ENCODE results near the gene IGF2BP2. TPM values are rescaled to one million over a fixed set of nuclear protein-coding genes. Genes with fewer than 3 reads are reported as not detected.
"Not testable (repeated sequence)": the region's sequence is repeated elsewhere in the genome, so short reads cannot be mapped to it uniquely, and the experiment has no call there.

Gene IGF2BP2
- total RNA-seq, 1 donor from 2014 or later = 60.8 TPM

DNA sequence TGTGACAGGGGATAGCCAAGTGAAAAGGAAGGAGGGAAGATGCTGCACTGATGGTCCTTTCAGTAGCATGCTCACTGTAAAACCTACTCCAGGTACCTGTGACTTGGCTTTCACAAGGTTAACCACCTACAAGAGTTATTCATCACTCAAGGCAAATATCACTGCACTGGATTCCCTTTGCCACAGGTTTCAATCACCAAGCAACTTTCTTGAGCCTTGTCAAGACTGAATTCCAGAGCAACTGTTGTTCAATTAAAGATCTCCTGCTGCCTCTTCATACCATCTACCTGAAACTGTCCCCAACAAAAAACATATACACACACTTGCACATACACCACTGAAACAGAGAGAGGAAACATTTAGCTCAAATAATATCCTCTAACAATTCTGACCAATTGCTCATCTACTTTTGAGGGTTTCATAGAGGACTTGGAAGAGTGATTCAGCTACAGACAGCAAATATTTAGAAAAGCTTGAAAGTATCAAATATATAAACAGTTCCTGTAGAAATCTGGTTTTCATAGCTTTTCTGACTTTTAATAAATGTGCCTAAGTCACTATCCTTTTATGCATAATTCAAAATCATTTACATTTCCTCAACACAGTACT is 6.5 kb downstream of the IGF2BP2 start:
- H3K27ac Mint-ChIP-seq (ENCODE audit: unreplicated experiment) = peak overlapping the region; percentile 42
- H3K4me1 Mint-ChIP-seq (ENCODE audit: low read depth) = peaks cover 82% of the 10 kb centered on the region
- no peaks in the 10 kb centered on the region for H3K36me3 Mint-ChIP-seq (ENCODE audit: low read depth)
- TF ChIP-seq, protein P1, sequence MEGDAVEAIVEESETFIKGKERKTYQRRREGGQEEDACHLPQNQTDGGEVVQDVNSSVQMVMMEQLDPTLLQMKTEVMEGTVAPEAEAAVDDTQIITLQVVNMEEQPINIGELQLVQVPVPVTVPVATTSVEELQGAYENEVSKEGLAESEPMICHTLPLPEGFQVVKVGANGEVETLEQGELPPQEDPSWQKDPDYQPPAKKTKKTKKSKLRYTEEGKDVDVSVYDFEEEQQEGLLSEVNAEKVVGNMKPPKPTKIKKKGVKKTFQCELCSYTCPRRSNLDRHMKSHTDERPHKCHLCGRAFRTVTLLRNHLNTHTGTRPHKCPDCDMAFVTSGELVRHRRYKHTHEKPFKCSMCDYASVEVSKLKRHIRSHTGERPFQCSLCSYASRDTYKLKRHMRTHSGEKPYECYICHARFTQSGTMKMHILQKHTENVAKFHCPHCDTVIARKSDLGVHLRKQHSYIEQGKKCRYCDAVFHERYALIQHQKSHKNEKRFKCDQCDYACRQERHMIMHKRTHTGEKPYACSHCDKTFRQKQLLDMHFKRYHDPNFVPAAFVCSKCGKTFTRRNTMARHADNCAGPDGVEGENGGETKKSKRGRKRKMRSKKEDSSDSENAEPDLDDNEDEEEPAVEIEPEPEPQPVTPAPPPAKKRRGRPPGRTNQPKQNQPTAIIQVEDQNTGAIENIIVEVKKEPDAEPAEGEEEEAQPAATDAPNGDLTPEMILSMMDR (IDR thresholded peaks at IDR 0.05) = no peak
- no peak for DNase-seq (ENCODE audit: low spot score)
- no peaks in the 10 kb centered on the region for H3K27me3 Mint-ChIP-seq (ENCODE audit: low read depth)
- H3K9me3 Mint-ChIP-seq (ENCODE audit: low read depth) = no peaks in the 10 kb centered on the region
- no peak overlapping the region for H3K4me3 Mint-ChIP-seq (ENCODE audit: unreplicated experiment)

DNA sequence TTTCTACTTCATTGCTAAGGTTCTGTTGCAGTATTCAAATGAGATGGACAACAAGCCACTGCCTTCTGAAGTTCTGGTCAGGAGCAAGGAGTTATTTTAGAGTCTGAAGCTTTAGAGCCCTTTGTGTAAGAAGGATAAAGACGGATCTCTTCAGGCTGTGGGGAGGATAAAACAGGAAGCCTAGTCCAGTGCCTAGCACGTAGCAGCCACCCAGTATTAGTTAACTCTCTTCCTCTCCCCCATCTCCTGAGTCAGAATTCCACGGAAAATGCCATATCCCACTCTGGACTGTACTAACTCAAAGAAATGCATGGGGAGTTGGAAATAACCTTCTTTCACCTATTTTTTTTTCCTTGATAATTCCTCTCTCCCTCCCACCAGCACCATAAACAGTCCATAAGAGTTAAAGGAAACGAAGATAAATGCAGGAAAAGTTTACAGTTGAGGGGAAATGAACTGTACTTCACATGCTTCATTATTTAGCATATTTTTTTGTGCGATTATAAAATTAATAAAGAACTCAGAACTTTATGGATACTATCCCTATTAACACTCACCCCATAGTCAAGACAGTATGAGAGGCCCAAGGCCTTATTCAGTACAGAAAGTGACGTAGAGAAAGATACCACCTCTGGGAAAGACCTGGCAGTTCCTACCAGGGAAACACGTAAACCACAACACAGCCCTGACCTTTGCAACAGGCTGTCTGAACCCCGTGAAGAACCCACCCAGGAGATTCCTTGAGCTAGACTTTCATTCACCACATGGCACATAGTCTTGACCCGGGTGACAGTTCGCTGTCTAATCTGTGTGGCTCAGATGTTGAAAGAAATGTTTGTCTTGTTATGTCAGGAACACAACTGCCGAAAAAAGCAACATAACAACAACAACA is 9.2 kb downstream of the IGF2BP2 start:
- TF ChIP-seq, protein P1 (IDR thresholded peaks at IDR 0.05) = no peak
- Mint-ChIP-seq H3K4me1 (ENCODE audit: low read depth) (peaks cover 86% of the 10 kb centered on the region), H3K4me3 (ENCODE audit: unreplicated experiment) (peak overlapping the region; percentile 11), H3K27me3 (ENCODE audit: low read depth) (no peaks in the 10 kb centered on the region), H3K9me3 (ENCODE audit: low read depth) (no peaks in the 10 kb centered on the region), H3K36me3 (ENCODE audit: low read depth) (no peaks in the 10 kb centered on the region), H3K27ac (ENCODE audit: unreplicated experiment) (peak overlapping the region; percentile 88)
- DNase-seq (ENCODE audit: low spot score) = no peak

DNA sequence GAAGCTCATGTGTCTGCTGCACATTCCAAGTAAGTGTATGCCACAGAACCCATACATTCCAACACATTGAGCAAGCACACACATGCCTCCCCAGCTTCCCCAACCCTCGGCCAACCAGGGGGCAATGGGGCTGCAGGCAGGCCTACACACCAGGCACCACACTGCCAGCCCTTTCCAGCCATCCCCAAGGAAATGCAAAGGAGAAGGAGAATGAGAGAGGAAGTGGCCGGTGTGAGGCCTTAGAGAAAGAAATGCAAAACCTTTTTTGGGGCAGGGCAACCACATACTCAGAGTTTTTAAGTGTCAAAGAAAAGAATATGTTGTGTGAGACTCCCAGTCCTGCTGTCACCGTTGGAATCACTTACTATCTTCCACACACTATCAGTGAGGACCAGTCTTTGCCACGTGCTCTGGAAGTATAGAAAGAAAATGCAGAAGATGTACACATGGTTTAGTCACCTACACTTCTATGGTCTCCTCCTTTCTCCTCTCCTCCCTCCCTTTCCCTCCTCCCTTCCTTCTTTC is 11.1 kb downstream of the IGF2BP2 start:
- DNase-seq (ENCODE audit: low spot score) = no peak
- H3K9me3 Mint-ChIP-seq (ENCODE audit: low read depth) = no peaks in the 10 kb centered on the region
- no peaks in the 10 kb centered on the region for H3K27me3 Mint-ChIP-seq (ENCODE audit: low read depth)
- peak overlapping the region; percentile 18 for H3K4me3 Mint-ChIP-seq (ENCODE audit: unreplicated experiment)
- peaks cover 76% of the 10 kb centered on the region for H3K4me1 Mint-ChIP-seq (ENCODE audit: low read depth)
- peak overlapping the region; percentile 93 for H3K27ac Mint-ChIP-seq (ENCODE audit: unreplicated experiment)
- H3K36me3 Mint-ChIP-seq (ENCODE audit: low read depth) = no peaks in the 10 kb centered on the region
- TF ChIP-seq, protein P1 (IDR thresholded peaks at IDR 0.05) = no peak

DNA sequence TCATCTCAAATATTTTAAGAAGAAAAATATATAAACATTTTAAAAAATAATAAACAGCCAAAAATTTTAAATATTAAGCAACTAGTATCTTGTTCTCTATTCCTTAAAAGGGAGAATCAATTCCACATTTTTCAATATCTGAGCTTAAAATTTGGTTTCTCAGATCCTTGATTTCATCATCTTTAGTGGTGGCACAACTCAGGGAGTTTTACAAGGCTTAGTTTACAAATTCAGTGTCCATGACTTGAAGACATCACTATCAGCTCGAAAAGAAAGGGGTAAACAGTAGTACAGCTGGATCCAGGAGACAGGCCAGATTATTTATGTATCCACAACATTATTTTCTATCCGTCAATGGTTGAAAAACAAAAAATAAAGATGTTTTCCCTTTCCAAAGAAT is 11.6 kb downstream of the IGF2BP2 start:
- Mint-ChIP-seq H3K36me3 (ENCODE audit: low read depth) (no peaks in the 10 kb centered on the region), H3K4me1 (ENCODE audit: low read depth) (peaks cover 71% of the 10 kb centered on the region), H3K27ac (ENCODE audit: unreplicated experiment) (peak overlapping the region; percentile 93), H3K4me3 (ENCODE audit: unreplicated experiment) (no peak overlapping the region), H3K27me3 (ENCODE audit: low read depth) (no peaks in the 10 kb centered on the region), H3K9me3 (ENCODE audit: low read depth) (no peaks in the 10 kb centered on the region)
- TF ChIP-seq, protein P1 (IDR thresholded peaks at IDR 0.05) = no peak
- no peak for DNase-seq (ENCODE audit: low spot score)

DNA sequence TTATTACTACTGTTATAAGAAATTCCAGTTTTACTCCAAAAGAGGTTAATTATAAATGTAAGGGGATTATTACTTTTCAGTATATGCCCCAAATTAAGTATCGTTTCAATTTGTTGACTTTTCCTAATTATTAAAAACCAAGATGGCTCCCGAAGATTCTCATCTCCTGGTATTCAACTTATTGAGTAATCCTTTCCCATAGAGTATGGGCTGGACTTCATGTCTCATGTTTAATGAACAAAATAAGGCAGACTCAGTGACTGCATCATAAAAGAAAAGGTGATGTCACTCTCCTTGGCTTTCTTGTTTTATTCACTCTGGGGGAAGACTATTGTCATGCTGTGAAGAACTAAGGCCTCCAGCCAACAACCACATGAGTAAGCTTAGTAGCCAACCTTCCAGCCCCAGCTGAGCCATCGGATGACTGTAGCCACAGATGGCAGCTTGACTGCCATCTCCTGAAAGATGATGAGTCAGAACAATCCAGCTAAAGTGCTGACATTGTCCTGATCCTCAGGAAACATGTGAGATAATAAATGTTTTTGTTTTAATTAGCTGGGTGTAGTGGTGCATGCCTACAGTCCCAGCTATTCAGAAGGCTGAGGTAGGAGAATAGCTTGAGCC is 17.3 kb downstream of the IGF2BP2 start:
- Mint-ChIP-seq H3K9me3 (ENCODE audit: low read depth) (peaks cover 3% of the 10 kb centered on the region), H3K36me3 (ENCODE audit: low read depth) (no peaks in the 10 kb centered on the region), H3K4me1 (ENCODE audit: low read depth) (peaks cover 46% of the 10 kb centered on the region), H3K4me3 (ENCODE audit: unreplicated experiment) (no peak overlapping the region), H3K27me3 (ENCODE audit: low read depth) (no peaks in the 10 kb centered on the region), H3K27ac (ENCODE audit: unreplicated experiment) (peak overlapping the region; percentile 51)
- TF ChIP-seq, protein P1 (IDR thresholded peaks at IDR 0.05) = no peak
- DNase-seq (ENCODE audit: low spot score) = no peak

DNA sequence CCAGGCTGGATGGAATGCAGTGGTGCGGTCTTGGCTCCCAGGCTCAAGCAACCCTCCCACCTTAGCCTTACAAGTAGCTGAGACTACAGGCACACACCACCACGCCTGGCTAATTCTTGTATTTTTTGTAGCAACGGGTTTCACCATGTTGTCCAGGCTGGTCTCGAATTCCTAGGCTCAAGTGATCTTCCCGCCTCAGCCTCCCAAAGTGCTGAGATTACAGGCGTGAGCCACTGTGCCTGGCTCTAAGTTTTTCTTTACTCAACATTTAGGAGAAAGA is 26.1 kb downstream of the IGF2BP2 start:
- H3K4me3 Mint-ChIP-seq (ENCODE audit: unreplicated experiment); H3K27me3 Mint-ChIP-seq (ENCODE audit: low read depth); DNase-seq (ENCODE audit: low spot score); H3K27ac Mint-ChIP-seq (ENCODE audit: unreplicated experiment); H3K36me3 Mint-ChIP-seq (ENCODE audit: low read depth); H3K9me3 Mint-ChIP-seq (ENCODE audit: low read depth): not testable (repeated sequence)
- peaks cover 35% of the 10 kb centered on the region for H3K4me1 Mint-ChIP-seq (ENCODE audit: low read depth)

Data from chondrocyte (in vitro differentiated cells).